Liver (tissue), 3 donors: ENCODE data around the gene FECH.

Source experiments
- RAD21 ChIP-seq, 2 donors: IDR thresholded peaks; 2 replicates each; pipeline ENCODE4 v1.6.1; 2016; ENCODE audit warnings: antibody characterized with exemption in 2 of 2, mild to moderate bottlenecking in 2 of 2
- SP1 ChIP-seq: IDR thresholded peaks from 2 replicates; pipeline ENCODE4 v1.6.1; 2018; ENCODE audit warnings: antibody characterized with exemption, mild to moderate bottlenecking
- TF ChIP-seq, protein P1 (sequence below): fragments of 150-350 bp; IDR thresholded peaks from 2 replicates; pipeline ENCODE4 v1.5.1; 2017; ENCODE audit warnings: improper control_type of control experiment, low read depth, low read length; ENCODE audit not compliant: missing input control
- donor health status: healthy.
- donor health status: healthy.

DNA sequence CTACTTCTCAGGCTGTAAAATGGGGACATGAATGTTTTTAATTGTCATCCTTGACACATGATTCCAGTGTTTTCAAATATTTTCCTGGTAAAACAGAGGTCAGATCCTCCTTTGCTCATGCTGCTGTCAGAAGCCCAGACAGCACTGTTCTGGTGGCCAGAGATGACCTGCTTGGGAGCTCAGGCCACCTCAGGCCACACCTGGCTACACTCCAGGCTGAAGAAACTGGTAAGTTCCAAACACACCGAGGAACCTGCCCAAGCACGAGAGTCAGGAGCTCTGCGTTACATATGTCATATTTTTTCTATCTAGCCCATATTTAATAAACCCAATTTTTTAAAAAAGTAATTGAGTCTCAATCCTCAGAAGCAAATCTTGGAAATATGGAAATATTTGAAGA lies 47.9 kb downstream of the FECH start:
- TF ChIP-seq, protein P1, sequence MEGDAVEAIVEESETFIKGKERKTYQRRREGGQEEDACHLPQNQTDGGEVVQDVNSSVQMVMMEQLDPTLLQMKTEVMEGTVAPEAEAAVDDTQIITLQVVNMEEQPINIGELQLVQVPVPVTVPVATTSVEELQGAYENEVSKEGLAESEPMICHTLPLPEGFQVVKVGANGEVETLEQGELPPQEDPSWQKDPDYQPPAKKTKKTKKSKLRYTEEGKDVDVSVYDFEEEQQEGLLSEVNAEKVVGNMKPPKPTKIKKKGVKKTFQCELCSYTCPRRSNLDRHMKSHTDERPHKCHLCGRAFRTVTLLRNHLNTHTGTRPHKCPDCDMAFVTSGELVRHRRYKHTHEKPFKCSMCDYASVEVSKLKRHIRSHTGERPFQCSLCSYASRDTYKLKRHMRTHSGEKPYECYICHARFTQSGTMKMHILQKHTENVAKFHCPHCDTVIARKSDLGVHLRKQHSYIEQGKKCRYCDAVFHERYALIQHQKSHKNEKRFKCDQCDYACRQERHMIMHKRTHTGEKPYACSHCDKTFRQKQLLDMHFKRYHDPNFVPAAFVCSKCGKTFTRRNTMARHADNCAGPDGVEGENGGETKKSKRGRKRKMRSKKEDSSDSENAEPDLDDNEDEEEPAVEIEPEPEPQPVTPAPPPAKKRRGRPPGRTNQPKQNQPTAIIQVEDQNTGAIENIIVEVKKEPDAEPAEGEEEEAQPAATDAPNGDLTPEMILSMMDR: no peak
- TF ChIP-seq RAD21 (IDR thresholded peaks at IDR 0.05) (no peak), SP1 (no peak)
